PC-9 (cell line): Measurements from ENCODE around the gene FAHD1. TPM values are rescaled to one million over a fixed set of nuclear protein-coding genes. Genes with fewer than 3 reads are reported as not detected.

Source experiments
- BruUV-seq: library from RNA; stranded (reverse); fragments of 400-500 nt; replicated peaks from 2 replicates; lab custom pipeline; 2021; lab: Mats Ljungman, UMichigan
- CTCF ChIA-PET: fragments of 300-600 bp; sonication (Branson Sonifier 250); formaldehyde crosslinking; loops from one replicate; lab custom pipeline; 2022; ENCODE audit warnings: antibody characterized with exemption; lab: Charles Lee
- POLR2A ChIA-PET: fragments of 300-600 bp; sonication (Branson Sonifier 250); formaldehyde crosslinking; loops from one replicate; lab custom pipeline; 2022; ENCODE audit warnings: antibody characterized with exemption; ENCODE audit not compliant: unreplicated experiment; lab: Charles Lee
- DNase-seq, 2 experiments: peaks; one replicate each; pipeline versions ENCODE4 v3.0.0 to v3.0.0-alpha.2; 2015 to 2022; ENCODE audit warnings: mixed read lengths in 1 of 2
- H2AFZ ChIP-seq: fragments of 200-600 bp; sonication (generic); 2 replicates; pipeline ENCODE4 v1.8.1; 2017; ENCODE audit warnings: antibody characterized with exemption
- H3F3A ChIP-seq: fragments of 200-600 bp; sonication (generic); 2 replicates; pipeline ENCODE4 v1.8.1; 2017; ENCODE audit warnings: antibody characterized with exemption, mild to moderate bottlenecking, low read depth; ENCODE audit not compliant: insufficient read depth
- H3K27ac ChIP-seq: fragments of 200-600 bp; sonication (generic); 2 replicates; pipeline ENCODE4 v1.6.1; 2016; ENCODE audit warnings: mixed run types
- H3K27me3 ChIP-seq: fragments of 200-600 bp; sonication (generic); 2 replicates; pipeline ENCODE4 v1.6.1; 2016; ENCODE audit warnings: low read depth, mixed run types; ENCODE audit not compliant: insufficient read depth
- H3K36me3 ChIP-seq: fragments of 200-600 bp; sonication (generic); 2 replicates; pipeline ENCODE4 v1.6.1; 2016; ENCODE audit warnings: low read depth, mixed run types
- H3K4me1 ChIP-seq: fragments of 200-600 bp; sonication (generic); replicated peaks from 2 replicates; pipeline ENCODE4 v1.6.1; 2016; ENCODE audit warnings: mixed run types; ENCODE audit not compliant: insufficient read depth
- H3K4me2 ChIP-seq: fragments of 200-600 bp; sonication (generic); 2 replicates; pipeline ENCODE4 v1.6.1; 2017; ENCODE audit warnings: mixed run types
- H3K4me3 ChIP-seq: fragments of 200-600 bp; sonication (generic); 2 replicates; pipeline ENCODE4 v1.6.1; 2016; ENCODE audit warnings: mixed run types
- H3K79me2 ChIP-seq: fragments of 200-600 bp; sonication (generic); 2 replicates; pipeline ENCODE4 v1.6.1; 2017; ENCODE audit warnings: low read depth, mixed run types
- H3K9me2 ChIP-seq: fragments of 200-600 bp; sonication (generic); 2 replicates; pipeline ENCODE4 v1.8.1; 2017; ENCODE audit warnings: mild to moderate bottlenecking; ENCODE audit not compliant: insufficient read depth
- H3K9me3 ChIP-seq: fragments of 200-600 bp; sonication (generic); 2 replicates; pipeline ENCODE4 v1.8.1; 2016; ENCODE audit warnings: low read depth; ENCODE audit not compliant: insufficient read depth
- H4K20me1 ChIP-seq: fragments of 200-600 bp; sonication (generic); 2 replicates; pipeline ENCODE4 v1.8.1; 2017; ENCODE audit not compliant: insufficient read depth
- EZH2 ChIP-seq: fragments of 200-600 bp; sonication (generic); IDR thresholded peaks from 2 replicates; pipeline ENCODE4 v1.8.0; 2017; ENCODE audit warnings: antibody characterized with exemption, low read depth
- intact Hi-C: fragments of 100-400 bp; cut with micrococcal nuclease; formaldehyde crosslinking; loops from one replicate; pipeline ENCODE4 v1.10.0; 2022; ENCODE audit not compliant: unreplicated experiment
- total RNA-seq: library from RNA; stranded (reverse); gene quantifications from 2 replicates; pipeline ENCODE4 v1.2.3, GENCODE V29; 2021
- TF ChIP-seq, protein P1 (sequence below): fragments of 200-600 bp; sonication (generic); conservative IDR thresholded peaks from 2 replicates; pipeline ENCODE4 v1.6.1; 2017; ENCODE audit warnings: mixed run types, antibody characterized with exemption, mild to moderate bottlenecking, moderate library complexity

FAHD1 gene
- total RNA-seq, 1 experiment from 2014 or later: 26.8 TPM

DNA sequence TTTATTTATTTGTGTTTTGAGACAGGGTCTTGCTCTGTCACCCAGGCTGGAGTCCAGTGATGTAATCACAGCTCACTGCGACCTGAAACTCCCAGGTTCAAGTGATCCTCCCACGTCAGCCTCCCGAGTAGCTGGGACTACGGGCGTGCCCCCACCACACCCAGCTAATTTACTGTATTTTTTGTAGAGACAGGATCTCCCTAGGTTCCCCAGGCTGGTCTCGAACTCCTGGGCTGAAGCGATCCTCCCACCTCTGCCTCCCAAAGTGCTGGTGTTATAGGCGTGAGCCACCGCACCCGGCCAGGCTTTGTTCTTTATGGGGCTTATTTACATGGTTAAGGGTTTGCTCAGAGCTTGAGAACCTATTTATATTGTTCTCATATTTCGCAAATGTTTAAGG, 50.8 kb downstream of the FAHD1 start:
- H3K4me2 ChIP-seq: 0 out of 2 replicates have a peak overlapping the region, but pooled peaks have one; percentile 13
- ChIA-PET CTCF (no interaction called here), POLR2A (interaction anchor here (0.6 kb wide), 1 partner anchor 22 kb away, joined by 4 read pairs; no protein-coding TSS in a partner anchor)
- no TSS peak for BruUV-seq
- H3K9me2 ChIP-seq: no peaks in the 10 kb centered on the region
- H4K20me1 ChIP-seq: no peaks in the 10 kb centered on the region
- no peaks in the 10 kb centered on the region for H3K36me3 ChIP-seq
- TF ChIP-seq, protein P1, sequence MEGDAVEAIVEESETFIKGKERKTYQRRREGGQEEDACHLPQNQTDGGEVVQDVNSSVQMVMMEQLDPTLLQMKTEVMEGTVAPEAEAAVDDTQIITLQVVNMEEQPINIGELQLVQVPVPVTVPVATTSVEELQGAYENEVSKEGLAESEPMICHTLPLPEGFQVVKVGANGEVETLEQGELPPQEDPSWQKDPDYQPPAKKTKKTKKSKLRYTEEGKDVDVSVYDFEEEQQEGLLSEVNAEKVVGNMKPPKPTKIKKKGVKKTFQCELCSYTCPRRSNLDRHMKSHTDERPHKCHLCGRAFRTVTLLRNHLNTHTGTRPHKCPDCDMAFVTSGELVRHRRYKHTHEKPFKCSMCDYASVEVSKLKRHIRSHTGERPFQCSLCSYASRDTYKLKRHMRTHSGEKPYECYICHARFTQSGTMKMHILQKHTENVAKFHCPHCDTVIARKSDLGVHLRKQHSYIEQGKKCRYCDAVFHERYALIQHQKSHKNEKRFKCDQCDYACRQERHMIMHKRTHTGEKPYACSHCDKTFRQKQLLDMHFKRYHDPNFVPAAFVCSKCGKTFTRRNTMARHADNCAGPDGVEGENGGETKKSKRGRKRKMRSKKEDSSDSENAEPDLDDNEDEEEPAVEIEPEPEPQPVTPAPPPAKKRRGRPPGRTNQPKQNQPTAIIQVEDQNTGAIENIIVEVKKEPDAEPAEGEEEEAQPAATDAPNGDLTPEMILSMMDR: no peak
- no peak for TF ChIP-seq EZH2
- intact Hi-C loops: no loop called here
- no peaks in the 10 kb centered on the region for H3K79me2 ChIP-seq
- no peaks in the 10 kb centered on the region for H3K9me3 ChIP-seq
- peaks cover 15% of the 10 kb centered on the region; the same call in 1 of the 2 replicates for H3F3A ChIP-seq
- peaks cover 20% of the 10 kb centered on the region for H3K4me1 ChIP-seq
- peak in 1 of 2 experiments; percentile 62 for DNase-seq
- no peak overlapping the region for H3K27ac ChIP-seq
- no peaks in the 10 kb centered on the region for H3K27me3 ChIP-seq
- no peak overlapping the region for H2AFZ ChIP-seq
- H3K4me3 ChIP-seq: no peak overlapping the region

- H3K27ac ChIP-seq: no peak overlapping the region
- H3K4me2 ChIP-seq: 0 out of 2 replicates have a peak overlapping the region, but pooled peaks have one; percentile 13
- ChIA-PET CTCF (no interaction called here), POLR2A (interaction anchor here (0.6 kb wide), 1 partner anchor 21 kb away, joined by 4 read pairs; no protein-coding TSS in a partner anchor)
- no peak overlapping the region for H2AFZ ChIP-seq
- H3K4me1 ChIP-seq: peaks cover 20% of the 10 kb centered on the region
- no peak overlapping the region for H3K4me3 ChIP-seq
- H3F3A ChIP-seq: peaks cover 15% of the 10 kb centered on the region; the same call in 1 of the 2 replicates
- no peaks in the 10 kb centered on the region for H3K9me2 ChIP-seq
- TF ChIP-seq EZH2: no peak
- TF ChIP-seq, protein P1: no peak
- BruUV-seq: no TSS peak
- intact Hi-C loops: no loop called here
- H3K27me3 ChIP-seq: no peaks in the 10 kb centered on the region
- H3K36me3 ChIP-seq: no peaks in the 10 kb centered on the region
- no peak for DNase-seq
- H3K79me2 ChIP-seq: no peaks in the 10 kb centered on the region
- no peaks in the 10 kb centered on the region for H4K20me1 ChIP-seq
- H3K9me3 ChIP-seq: no peaks in the 10 kb centered on the region
These were observed 51.2 kb downstream of the FAHD1 start for GRCh38 chr16:1878256-1878655.

Other genes with a start within 250 kb of the FAHD1 start
- 43.8 and 47.6 TPM in 2 replicates for gene IFT140, start 215.1 kb upstream of the FAHD1 start, total RNA-seq
- 19.3 and 22.7 TPM in 2 replicates for gene CRAMP1, start 214.8 kb upstream of the FAHD1 start, total RNA-seq
- gene JPT2, start 148.9 kb upstream of the FAHD1 start, total RNA-seq: 199 and 244 TPM in 2 replicates
- 119 and 125 TPM in 2 replicates for gene MAPK8IP3, start 121.0 kb upstream of the FAHD1 start, total RNA-seq
- 49.0 and 87.8 TPM in 2 replicates for gene NME3, start 55.7 kb upstream of the FAHD1 start, total RNA-seq
- gene EME2, start 54.4 kb upstream of the FAHD1 start, total RNA-seq: 24.2 and 32.4 TPM in 2 replicates
- 201 and 247 TPM in 2 replicates for gene MRPS34, start 54.1 kb upstream of the FAHD1 start, total RNA-seq
- 58.2 and 86.6 TPM in 2 replicates for gene SPSB3, start 44.6 kb upstream of the FAHD1 start, total RNA-seq
- gene NUBP2, start 44.2 kb upstream of the FAHD1 start, total RNA-seq: 80.0 and 103 TPM in 2 replicates
- gene IGFALS, start 33.5 kb upstream of the FAHD1 start, total RNA-seq: 0.18 TPM in 1 of 2 replicates, not detected in the other
- gene HAGH, start 381 bp upstream of the FAHD1 start, total RNA-seq: 51.8 and 74.5 TPM in 2 replicates
- gene MEIOB, start 45.0 kb downstream of the FAHD1 start, total RNA-seq: not detected in 2 replicates
- gene HS3ST6, start 91.2 kb downstream of the FAHD1 start, total RNA-seq: not detected in 2 replicates
- 49.4 and 54.9 TPM in 2 replicates for gene MSRB1, start 116.0 kb downstream of the FAHD1 start, total RNA-seq
- gene RPL3L, start 127.5 kb downstream of the FAHD1 start, total RNA-seq: 0.44 TPM in 1 of 2 replicates, not detected in the other
- 181 and 190 TPM in 2 replicates for gene NDUFB10, start 132.3 kb downstream of the FAHD1 start, total RNA-seq
- gene RPS2, start 137.6 kb downstream of the FAHD1 start, total RNA-seq: 3,808 and 4,468 TPM in 2 replicates
- gene RNF151, start 139.7 kb downstream of the FAHD1 start, total RNA-seq: not detected in 2 replicates
- gene TBL3, start 144.8 kb downstream of the FAHD1 start, total RNA-seq: 51.3 and 66.4 TPM in 2 replicates
- 11.1 and 12.7 TPM in 2 replicates for gene NOXO1, start 154.3 kb downstream of the FAHD1 start, total RNA-seq
- 59.7 and 63.8 TPM in 2 replicates for gene GFER, start 157.0 kb downstream of the FAHD1 start, total RNA-seq
- 4.3 and 4.5 TPM in 2 replicates for gene SYNGR3, start 162.8 kb downstream of the FAHD1 start, total RNA-seq
- gene ZNF598, start 182.6 kb downstream of the FAHD1 start, total RNA-seq: 68.4 and 72.5 TPM in 2 replicates
- 4.0 and 8.1 TPM in 2 replicates for gene NPW, start 192.6 kb downstream of the FAHD1 start, total RNA-seq
- gene NHERF2, start 199.7 kb downstream of the FAHD1 start, total RNA-seq: 104 and 144 TPM in 2 replicates
- 47.3 and 66.6 TPM in 2 replicates for gene NTHL1, start 220.6 kb downstream of the FAHD1 start, total RNA-seq
- 166 and 170 TPM in 2 replicates for gene TSC2, start 220.8 kb downstream of the FAHD1 start, total RNA-seq